ENCODE results near the gene RIT2.

The RIT2 gene

DNA sequence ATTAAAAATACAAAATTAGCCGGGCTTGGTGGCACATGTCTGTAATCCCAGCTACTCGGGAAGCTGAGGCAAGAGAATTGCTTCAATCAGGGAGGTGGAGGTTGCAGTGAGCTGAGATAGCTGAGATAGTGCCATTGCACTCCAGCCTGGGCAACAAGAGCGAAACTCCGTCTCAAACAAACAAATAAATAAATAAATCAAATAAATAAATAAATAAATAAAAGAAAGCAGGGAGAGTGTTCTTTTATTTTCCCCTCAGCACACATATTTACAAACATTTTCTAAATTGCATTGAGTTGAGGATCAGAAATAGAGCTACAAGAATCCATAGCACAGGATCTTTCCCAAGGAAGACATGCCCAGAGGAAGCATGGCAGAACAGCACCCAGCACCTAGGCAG, 71.9 kb downstream of the RIT2 start:
- Histone ChIP-seq H3K27me3 (ENCODE audit: control insufficient read depth, insufficient read depth, low read length) (no peaks in the 10 kb centered on the region), H3K4me3 (ENCODE audit: low read depth, low read length) (no peak overlapping the region), H3K4me1 (ENCODE audit: control insufficient read depth, insufficient read depth, low read length) (no peaks in the 10 kb centered on the region), H3K36me3 (ENCODE audit: control insufficient read depth, insufficient read depth, low read length) (no peaks in the 10 kb centered on the region), H3K9ac (ENCODE audit: low read depth, low read length) (no peak overlapping the region), H3K9me3 (ENCODE audit: control insufficient read depth, insufficient read depth, low read length) (no peaks in the 10 kb centered on the region)

DNA sequence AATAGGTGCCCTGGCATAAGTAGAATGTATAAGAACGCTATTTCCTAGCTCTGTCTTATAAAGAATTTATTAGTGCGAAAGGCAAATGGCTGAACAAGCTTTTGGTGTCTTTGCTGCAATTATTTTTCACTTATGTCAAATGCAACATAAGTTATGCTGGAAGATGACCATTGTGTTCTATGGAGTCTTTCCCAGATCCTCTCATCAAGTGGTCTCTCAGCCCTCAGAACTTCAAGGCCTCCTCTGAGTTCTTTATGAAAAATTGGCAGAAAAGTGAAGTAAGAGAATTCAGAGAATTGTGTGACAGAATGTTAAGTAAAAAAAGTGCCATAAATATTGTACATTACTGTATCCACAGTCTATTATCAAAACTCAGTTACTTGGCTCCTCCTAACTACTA, 75.2 kb downstream of the RIT2 start:
- no peaks in the 10 kb centered on the region for H3K27me3 ChIP-seq (ENCODE audit: control insufficient read depth, insufficient read depth, low read length)
- H3K4me1 ChIP-seq (ENCODE audit: control insufficient read depth, insufficient read depth, low read length): peaks cover 6% of the 10 kb centered on the region
- H3K4me3 ChIP-seq (ENCODE audit: low read depth, low read length): no peak overlapping the region
- H3K9ac ChIP-seq (ENCODE audit: low read depth, low read length): no peak overlapping the region
- no peaks in the 10 kb centered on the region for H3K9me3 ChIP-seq (ENCODE audit: control insufficient read depth, insufficient read depth, low read length)
- H3K36me3 ChIP-seq (ENCODE audit: control insufficient read depth, insufficient read depth, low read length): no peaks in the 10 kb centered on the region

DNA sequence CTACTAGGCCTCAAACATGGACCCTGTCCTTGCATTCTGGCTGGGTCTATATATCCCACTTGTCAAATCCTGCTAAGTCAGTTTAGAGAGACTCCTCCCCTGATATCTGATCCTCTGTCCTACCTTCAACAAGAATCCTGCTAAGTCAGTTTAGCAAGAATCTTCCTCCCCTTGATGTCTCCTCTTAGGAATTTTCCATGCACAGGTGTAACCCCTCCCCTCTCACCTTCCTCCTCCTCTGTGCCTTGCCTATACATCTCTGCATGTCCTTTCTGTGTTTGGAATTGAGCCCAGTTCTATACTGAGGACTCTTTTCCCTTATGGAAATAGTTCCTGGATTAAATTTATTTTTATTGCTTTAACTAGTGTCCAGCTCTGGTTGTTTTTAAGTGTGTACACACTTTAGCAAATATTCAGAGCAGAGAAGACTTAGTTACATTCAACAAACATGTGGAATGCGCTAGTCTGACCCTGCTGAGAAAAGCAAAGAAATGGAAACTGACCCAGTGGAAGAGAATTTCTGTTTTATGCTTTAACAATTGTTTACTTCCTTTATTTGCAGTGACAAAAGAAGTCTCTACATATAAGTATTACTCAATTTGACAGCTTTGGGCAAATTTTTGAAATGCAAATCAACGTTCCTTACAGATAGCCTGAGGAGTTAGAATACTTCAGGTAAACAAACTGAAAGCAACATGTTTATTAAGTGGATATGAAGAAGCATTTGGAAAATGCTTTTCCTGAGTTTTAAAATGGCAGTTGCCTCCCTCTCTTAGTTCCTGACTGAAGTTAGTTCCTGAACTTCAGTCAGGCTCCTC, 80.6 kb downstream of the RIT2 start:
- no peaks in the 10 kb centered on the region for H3K27me3 ChIP-seq (ENCODE audit: control insufficient read depth, insufficient read depth, low read length)
- H3K9me3 ChIP-seq (ENCODE audit: control insufficient read depth, insufficient read depth, low read length): no peaks in the 10 kb centered on the region
- no peaks in the 10 kb centered on the region for H3K36me3 ChIP-seq (ENCODE audit: control insufficient read depth, insufficient read depth, low read length)
- H3K4me1 ChIP-seq (ENCODE audit: control insufficient read depth, insufficient read depth, low read length): peaks cover 17% of the 10 kb centered on the region
- H3K4me3 ChIP-seq (ENCODE audit: low read depth, low read length): no peak overlapping the region
- H3K9ac ChIP-seq (ENCODE audit: low read depth, low read length): no peak overlapping the region

DNA sequence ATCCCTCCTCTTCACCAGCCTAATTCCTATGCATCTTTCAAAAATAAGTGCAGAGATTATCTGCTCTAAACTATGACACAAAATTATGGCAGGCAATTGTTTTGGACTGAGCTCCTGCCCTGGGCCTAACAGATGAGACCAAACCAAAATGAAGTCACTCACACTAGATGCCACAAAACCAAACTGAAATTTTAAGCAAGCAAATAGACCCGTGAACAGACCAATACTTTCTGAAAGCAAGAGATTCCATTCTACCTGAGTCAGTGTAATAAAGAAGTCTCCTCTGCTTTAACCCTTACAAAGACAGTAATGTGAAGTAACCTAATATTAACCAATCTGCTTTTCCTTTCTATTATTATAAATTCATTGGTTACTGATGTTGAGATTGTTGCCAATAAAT, 84.3 kb downstream of the RIT2 start:
- H3K4me1 ChIP-seq (ENCODE audit: control insufficient read depth, insufficient read depth, low read length): peaks cover 17% of the 10 kb centered on the region
- no peak overlapping the region for H3K4me3 ChIP-seq (ENCODE audit: low read depth, low read length)
- no peak overlapping the region for H3K9ac ChIP-seq (ENCODE audit: low read depth, low read length)
- H3K9me3 ChIP-seq (ENCODE audit: control insufficient read depth, insufficient read depth, low read length): no peaks in the 10 kb centered on the region
- no peaks in the 10 kb centered on the region for H3K36me3 ChIP-seq (ENCODE audit: control insufficient read depth, insufficient read depth, low read length)
- H3K27me3 ChIP-seq (ENCODE audit: control insufficient read depth, insufficient read depth, low read length): no peaks in the 10 kb centered on the region

DNA sequence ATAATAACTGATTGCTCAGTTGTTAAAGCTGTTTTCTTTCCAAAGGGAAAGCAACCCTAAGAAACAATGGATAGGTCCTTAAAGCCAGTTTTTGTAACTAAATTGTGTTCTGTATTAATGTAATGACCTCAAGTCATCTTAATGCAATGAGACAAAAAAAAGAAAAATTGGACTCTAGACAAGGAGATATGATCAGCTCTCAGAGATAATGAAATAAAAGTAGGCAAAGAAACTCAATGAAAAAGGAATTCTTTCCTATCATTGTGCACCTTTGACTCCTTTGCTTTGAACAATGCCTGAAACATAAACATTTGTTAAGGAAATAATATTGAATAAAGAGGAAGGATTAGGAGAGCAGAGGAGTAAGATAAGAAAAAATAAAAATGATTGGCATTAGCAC, 86.1 kb downstream of the RIT2 start:
- Histone ChIP-seq H3K9me3 (ENCODE audit: control insufficient read depth, insufficient read depth, low read length) (no peaks in the 10 kb centered on the region), H3K4me3 (ENCODE audit: low read depth, low read length) (no peak overlapping the region), H3K9ac (ENCODE audit: low read depth, low read length) (no peak overlapping the region), H3K27me3 (ENCODE audit: control insufficient read depth, insufficient read depth, low read length) (no peaks in the 10 kb centered on the region), H3K36me3 (ENCODE audit: control insufficient read depth, insufficient read depth, low read length) (no peaks in the 10 kb centered on the region), H3K4me1 (ENCODE audit: control insufficient read depth, insufficient read depth, low read length) (peaks cover 5% of the 10 kb centered on the region)

DNA sequence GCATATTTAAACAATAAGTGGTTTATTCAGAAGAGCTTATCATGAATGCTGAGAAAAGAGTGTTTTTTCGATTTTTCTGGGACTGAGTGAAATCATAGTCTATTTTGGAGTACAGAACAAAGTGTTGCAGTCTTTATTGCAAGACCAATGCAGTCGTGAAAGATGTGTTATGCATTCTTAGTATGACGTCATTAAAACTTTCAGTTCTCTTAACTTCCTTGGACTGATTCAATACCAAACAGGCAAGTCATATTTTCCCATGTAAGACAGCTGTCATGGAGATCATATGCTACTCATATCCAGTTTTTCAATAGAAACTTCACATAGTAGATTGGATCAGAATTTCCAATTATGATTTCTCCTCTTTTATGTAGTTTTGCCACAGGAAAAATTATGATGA, 92.6 kb downstream of the RIT2 start:
- Histone ChIP-seq H3K36me3 (ENCODE audit: control insufficient read depth, insufficient read depth, low read length) (no peaks in the 10 kb centered on the region), H3K9ac (ENCODE audit: low read depth, low read length) (no peak overlapping the region), H3K9me3 (ENCODE audit: control insufficient read depth, insufficient read depth, low read length) (no peaks in the 10 kb centered on the region), H3K4me1 (ENCODE audit: control insufficient read depth, insufficient read depth, low read length) (no peaks in the 10 kb centered on the region), H3K4me3 (ENCODE audit: low read depth, low read length) (no peak overlapping the region), H3K27me3 (ENCODE audit: control insufficient read depth, insufficient read depth, low read length) (no peaks in the 10 kb centered on the region)

DNA sequence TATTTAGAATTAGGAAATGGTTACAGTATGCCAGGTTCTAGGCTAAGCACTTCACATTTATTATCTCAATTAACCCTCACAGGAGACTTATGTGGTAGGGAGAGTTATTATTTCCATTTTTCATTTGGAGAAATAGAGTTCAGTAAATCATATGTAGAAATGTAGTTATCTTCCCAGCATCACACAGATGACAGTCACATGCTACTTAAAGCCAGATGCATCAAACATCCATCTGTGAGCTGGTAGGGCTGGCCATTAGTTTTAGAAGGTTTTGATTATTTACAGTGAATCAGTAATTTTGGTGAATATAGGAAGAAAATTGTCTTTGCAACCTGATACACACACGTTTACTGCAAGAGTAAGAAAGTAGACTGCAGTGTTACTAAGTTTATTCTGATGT, 97.9 kb downstream of the RIT2 start:
- Histone ChIP-seq H3K9ac (ENCODE audit: low read depth, low read length) (no peak overlapping the region), H3K4me1 (ENCODE audit: control insufficient read depth, insufficient read depth, low read length) (no peaks in the 10 kb centered on the region), H3K4me3 (ENCODE audit: low read depth, low read length) (no peak overlapping the region), H3K9me3 (ENCODE audit: control insufficient read depth, insufficient read depth, low read length) (no peaks in the 10 kb centered on the region), H3K27me3 (ENCODE audit: control insufficient read depth, insufficient read depth, low read length) (no peaks in the 10 kb centered on the region), H3K36me3 (ENCODE audit: control insufficient read depth, insufficient read depth, low read length) (no peaks in the 10 kb centered on the region)

DNA sequence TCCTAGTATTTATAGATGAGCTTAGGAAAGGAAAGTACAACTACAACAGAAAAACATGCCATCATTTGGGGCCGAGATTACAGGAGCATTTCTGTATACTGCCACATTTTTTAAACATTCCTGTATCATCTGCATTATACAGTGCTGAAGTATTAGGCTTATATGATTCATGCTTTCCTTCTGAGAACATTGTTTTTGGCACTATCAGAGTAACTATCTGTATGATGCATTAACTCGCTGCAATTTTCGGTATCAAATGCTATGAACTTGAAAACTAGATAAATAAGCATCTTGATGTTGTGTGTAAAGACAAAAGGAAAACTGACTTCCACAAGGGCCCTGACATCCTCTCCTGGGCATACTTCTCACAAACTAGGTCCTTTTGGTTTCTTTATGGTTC, 102.0 kb downstream of the RIT2 start:
- Histone ChIP-seq H3K4me1 (ENCODE audit: control insufficient read depth, insufficient read depth, low read length) (peaks cover 2% of the 10 kb centered on the region), H3K4me3 (ENCODE audit: low read depth, low read length) (no peak overlapping the region), H3K9ac (ENCODE audit: low read depth, low read length) (no peak overlapping the region), H3K9me3 (ENCODE audit: control insufficient read depth, insufficient read depth, low read length) (no peaks in the 10 kb centered on the region), H3K36me3 (ENCODE audit: control insufficient read depth, insufficient read depth, low read length) (no peaks in the 10 kb centered on the region), H3K27me3 (ENCODE audit: control insufficient read depth, insufficient read depth, low read length) (no peaks in the 10 kb centered on the region)

DNA sequence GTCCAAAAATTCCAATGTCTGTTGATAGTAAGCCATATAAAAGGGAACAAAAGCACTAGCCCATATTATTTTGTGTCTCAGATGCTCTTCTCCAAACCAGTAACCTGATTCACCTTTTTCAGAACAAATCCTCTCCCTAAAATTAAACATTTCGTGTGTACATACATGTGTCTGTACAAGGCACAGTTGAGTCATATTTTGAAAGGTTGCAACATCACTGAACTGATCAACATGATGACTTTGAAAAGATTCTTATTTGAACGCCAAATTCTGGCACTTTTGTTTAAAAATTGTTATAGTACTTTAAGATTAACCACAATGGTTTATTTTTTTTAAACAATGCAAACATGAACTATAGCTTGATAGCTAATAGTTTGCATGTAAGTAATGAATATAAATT, 102.5 kb downstream of the RIT2 start:
- Histone ChIP-seq H3K9me3 (ENCODE audit: control insufficient read depth, insufficient read depth, low read length) (no peaks in the 10 kb centered on the region), H3K36me3 (ENCODE audit: control insufficient read depth, insufficient read depth, low read length) (no peaks in the 10 kb centered on the region), H3K9ac (ENCODE audit: low read depth, low read length) (no peak overlapping the region), H3K4me1 (ENCODE audit: control insufficient read depth, insufficient read depth, low read length) (peaks cover 2% of the 10 kb centered on the region), H3K27me3 (ENCODE audit: control insufficient read depth, insufficient read depth, low read length) (no peaks in the 10 kb centered on the region), H3K4me3 (ENCODE audit: low read depth, low read length) (no peak overlapping the region)

DNA sequence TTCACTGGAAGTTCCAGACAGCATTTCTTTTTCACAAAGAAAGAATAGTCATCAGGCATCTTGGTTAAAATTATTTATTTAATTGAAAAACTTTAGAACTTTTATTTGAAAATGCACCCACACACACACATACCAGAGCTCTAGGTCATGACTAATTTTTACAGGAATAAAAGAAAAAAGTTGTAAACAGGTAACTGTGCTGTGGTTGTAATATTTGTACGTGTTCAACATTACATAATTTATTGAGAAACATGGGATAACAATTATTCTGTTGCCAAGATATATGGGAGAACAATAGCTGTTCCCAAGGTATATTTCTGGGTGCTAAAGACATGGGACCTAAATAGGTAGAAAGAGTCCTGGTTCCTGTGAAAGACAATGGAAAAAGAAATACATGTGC, 104.9 kb downstream of the RIT2 start:
- H3K4me3 ChIP-seq (ENCODE audit: low read depth, low read length): no peak overlapping the region
- peaks cover 2% of the 10 kb centered on the region for H3K4me1 ChIP-seq (ENCODE audit: control insufficient read depth, insufficient read depth, low read length)
- H3K27me3 ChIP-seq (ENCODE audit: control insufficient read depth, insufficient read depth, low read length): no peaks in the 10 kb centered on the region
- no peak overlapping the region for H3K9ac ChIP-seq (ENCODE audit: low read depth, low read length)
- H3K36me3 ChIP-seq (ENCODE audit: control insufficient read depth, insufficient read depth, low read length): no peaks in the 10 kb centered on the region
- H3K9me3 ChIP-seq (ENCODE audit: control insufficient read depth, insufficient read depth, low read length): no peaks in the 10 kb centered on the region

DNA sequence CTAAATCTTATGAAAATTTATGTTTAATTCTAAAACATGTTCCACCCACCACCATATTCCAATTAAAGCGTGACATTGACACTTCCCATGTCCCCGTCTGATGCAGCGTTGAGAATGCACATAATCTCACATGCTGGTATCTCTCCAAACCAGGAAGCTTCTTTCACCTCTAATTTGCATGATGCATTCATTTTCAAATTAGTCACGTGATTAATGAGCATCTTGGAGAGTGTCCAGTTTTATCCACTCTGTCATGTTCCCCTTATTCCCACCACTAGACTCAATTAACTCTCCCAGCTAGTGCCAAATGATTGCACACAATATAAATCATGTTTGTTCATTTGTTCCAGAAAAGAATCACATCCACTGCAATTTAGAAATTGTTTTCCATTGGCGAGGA, 105.8 kb downstream of the RIT2 start:
- no peak overlapping the region for H3K4me3 ChIP-seq (ENCODE audit: low read depth, low read length)
- no peak overlapping the region for H3K9ac ChIP-seq (ENCODE audit: low read depth, low read length)
- H3K36me3 ChIP-seq (ENCODE audit: control insufficient read depth, insufficient read depth, low read length): no peaks in the 10 kb centered on the region
- H3K9me3 ChIP-seq (ENCODE audit: control insufficient read depth, insufficient read depth, low read length): no peaks in the 10 kb centered on the region
- peaks cover 2% of the 10 kb centered on the region for H3K4me1 ChIP-seq (ENCODE audit: control insufficient read depth, insufficient read depth, low read length)
- no peaks in the 10 kb centered on the region for H3K27me3 ChIP-seq (ENCODE audit: control insufficient read depth, insufficient read depth, low read length)

DNA sequence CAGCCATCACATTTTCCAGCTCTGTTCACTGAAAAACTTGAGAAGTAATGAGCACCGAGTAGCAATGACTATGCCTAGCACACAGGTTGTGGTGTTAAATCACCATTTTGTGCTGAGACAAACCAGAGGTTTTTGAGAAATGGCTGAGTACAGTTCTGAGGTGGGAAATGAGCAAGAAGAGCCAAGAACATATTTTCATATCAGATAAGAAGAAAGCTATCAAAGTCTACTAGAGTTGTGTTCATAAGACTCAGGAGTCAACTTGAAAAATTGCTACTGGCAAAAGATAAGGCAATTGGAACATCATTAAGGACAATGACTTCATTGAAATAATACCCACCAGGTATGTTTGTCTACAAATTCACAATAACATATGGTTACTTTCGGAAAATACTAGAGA, 108.1 kb downstream of the RIT2 start:
- no peak overlapping the region for H3K4me3 ChIP-seq (ENCODE audit: low read depth, low read length)
- no peak overlapping the region for H3K9ac ChIP-seq (ENCODE audit: low read depth, low read length)
- H3K9me3 ChIP-seq (ENCODE audit: control insufficient read depth, insufficient read depth, low read length): no peaks in the 10 kb centered on the region
- no peaks in the 10 kb centered on the region for H3K27me3 ChIP-seq (ENCODE audit: control insufficient read depth, insufficient read depth, low read length)
- H3K4me1 ChIP-seq (ENCODE audit: control insufficient read depth, insufficient read depth, low read length): peaks cover 2% of the 10 kb centered on the region
- no peaks in the 10 kb centered on the region for H3K36me3 ChIP-seq (ENCODE audit: control insufficient read depth, insufficient read depth, low read length)
